ENCODE results near the gene SH3RF1.
"Not testable (repeated sequence)": the region's sequence is repeated elsewhere in the genome, so short reads cannot be mapped to it uniquely, and the experiment has no call there.

SH3RF1 gene

DNA sequence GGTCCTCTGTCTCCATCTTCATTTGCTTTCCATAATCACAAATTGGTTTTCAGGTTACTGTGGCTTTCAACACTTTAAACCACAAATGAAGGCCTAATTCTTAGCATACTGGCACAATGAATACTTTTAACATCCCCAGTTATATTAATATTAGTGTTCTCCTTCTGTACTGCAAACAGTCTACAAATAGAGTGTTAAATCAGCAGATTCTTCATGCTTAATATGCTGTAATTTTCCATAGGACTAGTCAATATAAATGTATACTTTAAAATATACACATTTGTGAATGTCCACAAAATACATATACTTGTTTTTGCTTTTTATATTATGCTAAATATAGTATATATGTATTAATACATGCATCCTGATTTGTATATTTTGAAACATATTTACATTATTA lies 72.6 kb downstream of the SH3RF1 start:
- Histone ChIP-seq H3K9ac (ENCODE audit: low read length) (no peak overlapping the region), H3K9me3 (ENCODE audit: insufficient read depth, low read length) (peaks cover 6% of the 10 kb centered on the region; the same call in 1 of the 2 replicates), H4K20me1 (ENCODE audit: insufficient read depth, low read length) (no peaks in the 10 kb centered on the region), H3K4me3 (ENCODE audit: low read length) (no peak overlapping the region), H3K79me2 (ENCODE audit: low read length) (no peaks in the 10 kb centered on the region), H3K27ac (ENCODE audit: low read length) (no peak overlapping the region), H3K36me3 (replicated peaks; ENCODE audit: low read depth, low read length) (peaks cover 5% of the 10 kb centered on the region), H2AFZ (ENCODE audit: low read depth, low read length) (no peak overlapping the region), H3K4me1 (ENCODE audit: low read length) (no peaks in the 10 kb centered on the region), H3K27me3 (ENCODE audit: low read depth, low read length) (no peaks in the 10 kb centered on the region), H3K4me2 (ENCODE audit: low read length) (no peak overlapping the region)
- TF ChIP-seq, protein P1, sequence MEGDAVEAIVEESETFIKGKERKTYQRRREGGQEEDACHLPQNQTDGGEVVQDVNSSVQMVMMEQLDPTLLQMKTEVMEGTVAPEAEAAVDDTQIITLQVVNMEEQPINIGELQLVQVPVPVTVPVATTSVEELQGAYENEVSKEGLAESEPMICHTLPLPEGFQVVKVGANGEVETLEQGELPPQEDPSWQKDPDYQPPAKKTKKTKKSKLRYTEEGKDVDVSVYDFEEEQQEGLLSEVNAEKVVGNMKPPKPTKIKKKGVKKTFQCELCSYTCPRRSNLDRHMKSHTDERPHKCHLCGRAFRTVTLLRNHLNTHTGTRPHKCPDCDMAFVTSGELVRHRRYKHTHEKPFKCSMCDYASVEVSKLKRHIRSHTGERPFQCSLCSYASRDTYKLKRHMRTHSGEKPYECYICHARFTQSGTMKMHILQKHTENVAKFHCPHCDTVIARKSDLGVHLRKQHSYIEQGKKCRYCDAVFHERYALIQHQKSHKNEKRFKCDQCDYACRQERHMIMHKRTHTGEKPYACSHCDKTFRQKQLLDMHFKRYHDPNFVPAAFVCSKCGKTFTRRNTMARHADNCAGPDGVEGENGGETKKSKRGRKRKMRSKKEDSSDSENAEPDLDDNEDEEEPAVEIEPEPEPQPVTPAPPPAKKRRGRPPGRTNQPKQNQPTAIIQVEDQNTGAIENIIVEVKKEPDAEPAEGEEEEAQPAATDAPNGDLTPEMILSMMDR (IDR thresholded peaks at IDR 0.05; ENCODE audit: low read depth, low read length), result no peak
- TF ChIP-seq EZH2phosphoT487 (IDR thresholded peaks at IDR 0.05; ENCODE audit: low read depth), result no peak

DNA sequence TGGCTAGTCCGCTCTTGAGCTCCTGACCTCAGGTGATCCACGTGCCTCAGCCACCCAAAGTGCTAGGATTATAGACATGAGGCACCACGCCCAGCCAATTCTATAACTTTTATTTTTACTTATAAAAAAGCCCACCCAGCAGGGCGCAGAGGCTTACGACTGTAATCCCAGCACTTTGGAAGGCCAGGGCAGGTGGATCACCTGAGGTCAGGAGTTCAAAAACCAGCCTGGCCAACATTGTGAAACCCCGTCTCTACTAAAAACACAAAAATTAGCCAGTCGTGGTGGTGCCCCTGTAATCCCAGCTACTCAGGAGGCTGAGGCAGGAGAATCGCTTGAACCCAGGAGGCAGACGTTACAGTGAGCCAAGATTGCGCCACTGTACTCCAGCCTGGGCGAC lies 73.5 kb downstream of the SH3RF1 start:
- H3K4me2 ChIP-seq (ENCODE audit: low read length); H3K4me1 ChIP-seq (ENCODE audit: low read length); H3K4me3 ChIP-seq (ENCODE audit: low read length); H4K20me1 ChIP-seq (ENCODE audit: insufficient read depth, low read length); H3K27ac ChIP-seq (ENCODE audit: low read length); H3K9ac ChIP-seq (ENCODE audit: low read length); H3K79me2 ChIP-seq (ENCODE audit: low read length); H3K27me3 ChIP-seq (ENCODE audit: low read depth, low read length); H2AFZ ChIP-seq (ENCODE audit: low read depth, low read length); H3K36me3 ChIP-seq (replicated peaks; ENCODE audit: low read depth, low read length); H3K9me3 ChIP-seq (ENCODE audit: insufficient read depth, low read length): not testable (repeated sequence)

DNA sequence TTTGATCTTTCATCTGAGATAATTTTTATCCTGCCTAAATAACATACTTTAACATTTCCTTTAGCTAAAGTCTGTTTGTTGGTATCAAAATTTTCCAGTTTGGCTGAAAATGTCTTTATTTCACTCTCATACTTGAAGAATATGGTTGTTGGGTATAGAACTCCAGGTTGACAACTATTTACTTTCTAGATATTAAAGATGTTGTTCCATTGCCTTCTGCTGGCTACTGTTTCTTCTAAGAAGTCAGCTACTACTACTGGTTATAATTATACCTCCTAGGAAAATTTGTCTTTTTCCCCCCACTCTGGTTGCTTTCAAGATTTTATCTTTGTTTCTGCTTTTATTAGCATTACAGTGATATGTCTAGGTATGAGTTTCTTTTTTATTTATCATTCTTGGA lies 75.7 kb downstream of the SH3RF1 start:
- H4K20me1 ChIP-seq (ENCODE audit: insufficient read depth, low read length), result no peaks in the 10 kb centered on the region
- H3K79me2 ChIP-seq (ENCODE audit: low read length), result no peaks in the 10 kb centered on the region
- peaks cover 6% of the 10 kb centered on the region; the same call in 1 of the 2 replicates for H3K9me3 ChIP-seq (ENCODE audit: insufficient read depth, low read length)
- no peak overlapping the region for H3K4me2 ChIP-seq (ENCODE audit: low read length)
- no peaks in the 10 kb centered on the region for H3K4me1 ChIP-seq (ENCODE audit: low read length)
- H3K27ac ChIP-seq (ENCODE audit: low read length), result no peak overlapping the region
- H2AFZ ChIP-seq (ENCODE audit: low read depth, low read length), result no peak overlapping the region
- no peak overlapping the region for H3K4me3 ChIP-seq (ENCODE audit: low read length)
- H3K9ac ChIP-seq (ENCODE audit: low read length), result no peak overlapping the region
- H3K36me3 ChIP-seq (replicated peaks; ENCODE audit: low read depth, low read length), result peaks cover 5% of the 10 kb centered on the region
- H3K27me3 ChIP-seq (ENCODE audit: low read depth, low read length), result no peaks in the 10 kb centered on the region
- TF ChIP-seq, protein P1 (IDR thresholded peaks at IDR 0.05; ENCODE audit: low read depth, low read length), result no peak

DNA sequence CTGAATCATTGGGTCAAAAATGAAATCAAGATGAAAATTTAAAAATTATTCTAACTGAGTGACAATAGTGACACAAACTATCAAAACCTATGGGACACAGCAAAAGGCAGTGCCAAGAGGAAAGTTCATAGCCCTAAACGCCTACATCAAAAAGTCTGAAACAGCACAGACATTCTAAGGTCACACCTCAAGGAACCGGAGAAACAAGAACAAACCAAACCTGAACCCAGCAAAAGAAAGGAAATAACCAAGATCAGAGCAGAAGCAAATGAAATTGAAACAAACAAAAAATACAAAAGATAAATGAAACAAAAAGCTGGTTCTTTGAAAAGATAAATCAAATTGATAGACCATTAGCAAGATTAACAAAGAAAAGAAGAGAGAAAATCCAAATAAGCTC lies 80.8 kb downstream of the SH3RF1 start:
- not testable (repeated sequence) for H3K4me2 ChIP-seq (ENCODE audit: low read length); H3K27ac ChIP-seq (ENCODE audit: low read length); H3K9ac ChIP-seq (ENCODE audit: low read length); H3K9me3 ChIP-seq (ENCODE audit: insufficient read depth, low read length); H4K20me1 ChIP-seq (ENCODE audit: insufficient read depth, low read length); H3K79me2 ChIP-seq (ENCODE audit: low read length); H3K27me3 ChIP-seq (ENCODE audit: low read depth, low read length); H3K4me1 ChIP-seq (ENCODE audit: low read length); H3K4me3 ChIP-seq (ENCODE audit: low read length); H3K36me3 ChIP-seq (replicated peaks; ENCODE audit: low read depth, low read length); H2AFZ ChIP-seq (ENCODE audit: low read depth, low read length)

DNA sequence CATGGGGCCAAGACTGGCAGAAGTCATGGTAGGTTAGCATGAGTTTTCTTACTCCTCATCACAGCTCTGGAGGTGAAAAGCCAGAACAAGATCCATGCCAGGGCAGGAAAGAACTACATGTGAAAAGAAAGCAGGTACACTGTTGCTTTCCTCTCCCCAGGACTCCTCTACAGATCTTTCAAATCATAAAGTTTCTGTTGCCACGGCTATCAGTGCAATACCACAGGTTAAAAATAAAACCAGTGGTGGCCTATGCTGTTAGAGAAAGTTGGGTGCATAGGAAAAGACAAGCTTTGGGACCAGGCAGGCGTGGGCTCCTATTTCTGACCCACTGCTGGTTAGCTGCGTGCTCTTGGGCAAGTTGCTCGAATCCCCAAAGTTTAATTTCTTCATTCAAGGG lies 81.4 kb downstream of the SH3RF1 start:
- Histone ChIP-seq H3K4me3 (ENCODE audit: low read length) (no peak overlapping the region), H3K36me3 (replicated peaks; ENCODE audit: low read depth, low read length) (no peaks in the 10 kb centered on the region), H3K9ac (ENCODE audit: low read length) (no peak overlapping the region), H3K27ac (ENCODE audit: low read length) (no peak overlapping the region), H3K79me2 (ENCODE audit: low read length) (no peaks in the 10 kb centered on the region), H3K27me3 (ENCODE audit: low read depth, low read length) (no peaks in the 10 kb centered on the region), H3K9me3 (ENCODE audit: insufficient read depth, low read length) (no peaks in the 10 kb centered on the region), H2AFZ (ENCODE audit: low read depth, low read length) (no peak overlapping the region), H3K4me1 (ENCODE audit: low read length) (no peaks in the 10 kb centered on the region), H4K20me1 (ENCODE audit: insufficient read depth, low read length) (no peaks in the 10 kb centered on the region), H3K4me2 (ENCODE audit: low read length) (no peak overlapping the region)
- no peak for TF ChIP-seq EZH2phosphoT487 (IDR thresholded peaks at IDR 0.05; ENCODE audit: low read depth)
- TF ChIP-seq, protein P1 (IDR thresholded peaks at IDR 0.05; ENCODE audit: low read depth, low read length), result no peak
